Spinal cord (tissue), 10 donors: ENCODE measurements around the gene DIPK2B. TPM values are rescaled to one million over a fixed set of nuclear protein-coding genes. Genes with fewer than 3 reads are reported as not detected.

ENCODE experiments used
- DNase-seq, 6 donors: peaks; one replicate each; pipeline versions ENCODE4 v3.0.0 to v3.0.0-alpha.2; 2013 to 2015; ENCODE audit warnings: low spot score in 6 of 6, low read depth in 4 of 6
- H3K27ac ChIP-seq: one replicate; pipeline ENCODE4 v1.5.1; 2013; ENCODE audit warnings: low read depth, low read length, control low read depth
- H3K27me3 ChIP-seq: one replicate; pipeline ENCODE4 v1.6.1; 2013; ENCODE audit warnings: low read length; ENCODE audit not compliant: control insufficient read depth, insufficient read depth
- H3K36me3 ChIP-seq: one replicate; pipeline ENCODE4 v1.6.1; 2013; ENCODE audit warnings: low read length; ENCODE audit not compliant: control insufficient read depth, insufficient read depth
- H3K4me1 ChIP-seq: one replicate; pipeline ENCODE4 v1.6.1; 2013; ENCODE audit warnings: low read length; ENCODE audit not compliant: control insufficient read depth, insufficient read depth
- H3K4me3 ChIP-seq: one replicate; pipeline ENCODE4 v1.5.1; 2013; ENCODE audit warnings: low read depth, low read length, control low read depth
- H3K9me3 ChIP-seq: one replicate; pipeline ENCODE4 v1.6.1; 2013; ENCODE audit warnings: low read length; ENCODE audit not compliant: control insufficient read depth, insufficient read depth
- WGBS: methylation state at CpG from one replicate; pipeline ENCODE4 v1.1.5; 2013; ENCODE audit warnings: missing lambda C conversion rate; ENCODE audit not compliant: insufficient coverage; 5-methylcytosine and 5-hydroxymethylcytosine counted together
- polyA plus RNA-seq, 2 donors: library from polyadenylated mRNA; unstranded; fragments of 120-200 nt; gene quantifications; one replicate each; pipeline ENCODE4 v1.2.1, GENCODE V29; 2013; ENCODE audit not compliant: insufficient read length in 2 of 2
- total RNA-seq, 2 donors: library from RNA; depleted of rRNA in 1 of 2; stranded (reverse); fragments of 120-200 nt in 1 of 2; fragments of >200 nt in 1 of 2; gene quantifications; one replicate each; pipeline versions ENCODE4 v1.2.3 to v1.2.4, GENCODE V29; 2013 to 2014
- donor health status: healthy.

The DIPK2B gene
- total and polyA plus RNA-seq, 4 donors, result 5.6 to 12.3 (median 7.8) TPM

GRCh38 chrX:45202171-45202570, 1.5 kb upstream of the DIPK2B start:
- WGBS, result no CpG with 5 or more reads among the region's 1 CpG
- no peak for DNase-seq
- no peaks in the 10 kb centered on the region for H3K4me1 ChIP-seq
- no peaks in the 10 kb centered on the region for H3K36me3 ChIP-seq
- H3K9me3 ChIP-seq, result peaks cover 2% of the 10 kb centered on the region
- H3K27ac ChIP-seq, result no peak overlapping the region
- no peak overlapping the region for H3K4me3 ChIP-seq
- H3K27me3 ChIP-seq, result peaks cover 16% of the 10 kb centered on the region

GRCh38 chrX:45198706-45199105, 2.0 kb downstream of the DIPK2B start:
- H3K36me3 ChIP-seq, result no peaks in the 10 kb centered on the region
- DNase-seq, result no peak
- 80% methylated on average over 4 of the region's 4 CpGs for WGBS
- H3K27me3 ChIP-seq, result peaks cover 21% of the 10 kb centered on the region
- no peak overlapping the region for H3K4me3 ChIP-seq
- H3K9me3 ChIP-seq, result no peaks in the 10 kb centered on the region
- no peak overlapping the region for H3K27ac ChIP-seq
- H3K4me1 ChIP-seq, result no peaks in the 10 kb centered on the region

GRCh38 chrX:45198301-45198700, 2.4 kb downstream of the DIPK2B start:
- Histone ChIP-seq H3K4me1 (no peaks in the 10 kb centered on the region), H3K27ac (no peak overlapping the region), H3K9me3 (no peaks in the 10 kb centered on the region), H3K4me3 (no peak overlapping the region), H3K36me3 (no peaks in the 10 kb centered on the region), H3K27me3 (peaks cover 23% of the 10 kb centered on the region)
- no peak for DNase-seq
- no CpG with 5 or more reads among the region's 3 CpGs for WGBS

GRCh38 chrX:45196701-45197100, 4.0 kb downstream of the DIPK2B start:
- DNase-seq, result no peak
- no peak overlapping the region for H3K4me3 ChIP-seq
- no peaks in the 10 kb centered on the region for H3K4me1 ChIP-seq
- 50% methylated on average over 1 of the region's 2 CpGs for WGBS
- no peak overlapping the region for H3K27ac ChIP-seq
- no peaks in the 10 kb centered on the region for H3K36me3 ChIP-seq
- H3K9me3 ChIP-seq, result no peaks in the 10 kb centered on the region
- peaks cover 27% of the 10 kb centered on the region for H3K27me3 ChIP-seq

- H3K27me3 ChIP-seq, result peaks cover 28% of the 10 kb centered on the region
- H3K36me3 ChIP-seq, result no peaks in the 10 kb centered on the region
- 57% methylated on average over 5 of the region's 7 CpGs for WGBS
- peak in 1 of 6 donors; percentile 34 for DNase-seq
- no peak overlapping the region for H3K27ac ChIP-seq
- H3K9me3 ChIP-seq, result no peaks in the 10 kb centered on the region
- no peak overlapping the region for H3K4me3 ChIP-seq
- peaks cover 5% of the 10 kb centered on the region for H3K4me1 ChIP-seq
These were observed 8.8 kb downstream of the DIPK2B start for GRCh38 chrX:45191820-45192409.

GRCh38 chrX:45191383-45191782, 9.3 kb downstream of the DIPK2B start:
- Histone ChIP-seq H3K27ac (no peak overlapping the region), H3K4me1 (peaks cover 5% of the 10 kb centered on the region), H3K4me3 (no peak overlapping the region), H3K36me3 (no peaks in the 10 kb centered on the region), H3K9me3 (no peaks in the 10 kb centered on the region), H3K27me3 (peaks cover 27% of the 10 kb centered on the region)
- 75% methylated on average over 4 of the region's 8 CpGs for WGBS
- no peak for DNase-seq

- Histone ChIP-seq H3K4me1 (peaks cover 5% of the 10 kb centered on the region), H3K4me3 (peak overlapping the region; percentile 44), H3K27ac (no peak overlapping the region), H3K9me3 (no peaks in the 10 kb centered on the region), H3K27me3 (peaks cover 27% of the 10 kb centered on the region), H3K36me3 (no peaks in the 10 kb centered on the region)
- WGBS, result 29% methylated on average over 3 of the region's 6 CpGs
- peak in 3 of 6 donors; percentile 6 to 53 (median 14) for DNase-seq
These were observed 12.9 kb downstream of the DIPK2B start for GRCh38 chrX:45187731-45188130.

- Histone ChIP-seq H3K36me3 (no peaks in the 10 kb centered on the region), H3K27ac (no peak overlapping the region), H3K4me1 (peaks cover 5% of the 10 kb centered on the region), H3K27me3 (peaks cover 24% of the 10 kb centered on the region), H3K9me3 (no peaks in the 10 kb centered on the region), H3K4me3 (no peak overlapping the region)
- DNase-seq, result no peak
- WGBS, result 49% methylated on average over 3 of the region's 4 CpGs
These were observed 14.0 kb downstream of the DIPK2B start for GRCh38 chrX:45186643-45187026.

GRCh38 chrX:45184211-45184610, 16.5 kb downstream of the DIPK2B start:
- H3K27me3 ChIP-seq, result peaks cover 22% of the 10 kb centered on the region
- WGBS, result 40% methylated on average over 1 of the region's 2 CpGs
- no peak for DNase-seq
- peaks cover 3% of the 10 kb centered on the region for H3K9me3 ChIP-seq
- H3K4me3 ChIP-seq, result no peak overlapping the region
- no peak overlapping the region for H3K27ac ChIP-seq
- no peaks in the 10 kb centered on the region for H3K36me3 ChIP-seq
- H3K4me1 ChIP-seq, result peaks cover 5% of the 10 kb centered on the region

- 38% methylated on average over 1 of the region's 1 CpG for WGBS
These were observed 27.8 kb downstream of the DIPK2B start for GRCh38 chrX:45172890-45173289.

More at GRCh38 chrX:45172890-45173289, 27.8 kb downstream of the DIPK2B start:
- DNase-seq, result no peak
- Histone ChIP-seq H3K27me3 (peaks cover 7% of the 10 kb centered on the region), H3K9me3 (no peaks in the 10 kb centered on the region), H3K4me3 (no peak overlapping the region), H3K36me3 (no peaks in the 10 kb centered on the region), H3K4me1 (no peaks in the 10 kb centered on the region), H3K27ac (no peak overlapping the region)
